H9 (cell line): ENCODE measurements around the gene UBAC1. TPM values are rescaled to one million over a fixed set of nuclear protein-coding genes. Genes with fewer than 3 reads are reported as not detected.

ENCODE experiments used
- DNase-seq: peaks from one replicate; pipeline ENCODE4 v3.0.0-alpha.2; 2017
- H2AFZ ChIP-seq: one replicate; pipeline ENCODE4 v1.6.1; 2013; ENCODE audit warnings: mild to moderate bottlenecking, low read length, control low read depth, moderate library complexity
- H2AK5ac ChIP-seq: 2 replicates; pipeline ENCODE4 v1.6.1; 2013; ENCODE audit warnings: low read length, control low read depth, mixed read lengths; ENCODE audit not compliant: insufficient read length
- H2BK120ac ChIP-seq: one replicate; pipeline ENCODE4 v1.6.1; 2013; ENCODE audit warnings: low read depth, mild to moderate bottlenecking, low read length, control low read depth, inconsistent platforms; ENCODE audit not compliant: poor library complexity, severe bottlenecking
- H2BK12ac ChIP-seq: 2 replicates; pipeline ENCODE4 v1.6.1; 2013; ENCODE audit warnings: low read length, control low read depth, mixed read lengths, low read depth; ENCODE audit not compliant: insufficient read length
- H2BK15ac ChIP-seq: 2 replicates; pipeline ENCODE4 v1.6.1; 2013; ENCODE audit warnings: low read depth, low read length, control low read depth
- H2BK20ac ChIP-seq: one replicate; pipeline ENCODE4 v1.6.1; 2013; ENCODE audit warnings: low read depth, mild to moderate bottlenecking, low read length, control low read depth, inconsistent platforms; ENCODE audit not compliant: poor library complexity, severe bottlenecking
- H2BK5ac ChIP-seq: 2 replicates; pipeline ENCODE4 v1.6.1; 2013; ENCODE audit warnings: low read length, control low read depth, mixed read lengths; ENCODE audit not compliant: insufficient read length
- H3K14ac ChIP-seq: 2 replicates; pipeline ENCODE4 v1.6.1; 2013; ENCODE audit warnings: low read length, control low read depth; ENCODE audit not compliant: insufficient read depth
- H3K18ac ChIP-seq: 2 replicates; pipeline ENCODE4 v1.6.1; 2013; ENCODE audit warnings: low read depth, mild to moderate bottlenecking, mixed read lengths, low read length, control low read depth; ENCODE audit not compliant: insufficient read length
- H3K23ac ChIP-seq: 2 replicates; pipeline ENCODE4 v1.6.1; 2013; ENCODE audit warnings: low read length, control low read depth, mixed read lengths, low read depth; ENCODE audit not compliant: insufficient read length
- H3K23me2 ChIP-seq: 2 replicates; pipeline ENCODE4 v1.6.1; 2013; ENCODE audit warnings: low read depth, mild to moderate bottlenecking, mixed read lengths, low read length, control low read depth; ENCODE audit not compliant: insufficient read length, poor library complexity, severe bottlenecking
- H3K27ac ChIP-seq: 2 replicates; pipeline ENCODE4 v1.5.1; 2013; ENCODE audit warnings: low read length, control low read depth, mixed read lengths, low read depth; ENCODE audit not compliant: insufficient read length
- H3K27me3 ChIP-seq: 2 replicates; pipeline ENCODE4 v1.6.1; 2013; ENCODE audit warnings: low read length, control low read depth, inconsistent platforms; ENCODE audit not compliant: insufficient read depth
- H3K4ac ChIP-seq: 2 replicates; pipeline ENCODE4 v1.6.1; 2013; ENCODE audit warnings: low read depth, mild to moderate bottlenecking, control low read depth, inconsistent platforms, low read length, moderate library complexity
- H3K4me1 ChIP-seq: 2 replicates; pipeline ENCODE4 v1.6.1; 2013; ENCODE audit warnings: low read length, control low read depth, inconsistent platforms; ENCODE audit not compliant: insufficient read depth
- H3K4me2 ChIP-seq: 2 replicates; pipeline ENCODE4 v1.6.1; 2013; ENCODE audit warnings: low read length, control low read depth, mixed read lengths; ENCODE audit not compliant: insufficient read length, insufficient read depth
- H3K56ac ChIP-seq: 2 replicates; pipeline ENCODE4 v1.6.1; 2013; ENCODE audit warnings: low read depth, mild to moderate bottlenecking, mixed read lengths, low read length, control low read depth; ENCODE audit not compliant: insufficient read length
- H3K79me1 ChIP-seq: 2 replicates; pipeline ENCODE4 v1.6.1; 2013; ENCODE audit warnings: low read depth, mild to moderate bottlenecking, moderate library complexity, low read length, control low read depth, inconsistent platforms; ENCODE audit not compliant: insufficient read depth, poor library complexity, severe bottlenecking
- H3K79me2 ChIP-seq: 2 replicates; pipeline ENCODE4 v1.6.1; 2013; ENCODE audit warnings: low read length, control low read depth, inconsistent platforms; ENCODE audit not compliant: insufficient read depth
- H3K9ac ChIP-seq: 2 replicates; pipeline ENCODE4 v1.6.1; 2013; ENCODE audit warnings: low read length, control low read depth, mixed read lengths; ENCODE audit not compliant: insufficient read length; ENCODE audit errors: extremely low read depth
- H3K9me3 ChIP-seq: one replicate; pipeline ENCODE4 v1.6.1; 2013; ENCODE audit warnings: low read depth, low read length, inconsistent platforms; ENCODE audit not compliant: control insufficient read depth
- H3T11ph ChIP-seq: one replicate; pipeline ENCODE4 v1.6.1; 2013; ENCODE audit warnings: mild to moderate bottlenecking, low read length, control low read depth, inconsistent platforms
- H4K20me1 ChIP-seq: one replicate; pipeline ENCODE4 v1.6.1; 2013; ENCODE audit not compliant: control insufficient read depth, insufficient read length, insufficient read depth
- H4K5ac ChIP-seq: 2 replicates; pipeline ENCODE4 v1.6.1; 2013; ENCODE audit warnings: low read depth, mild to moderate bottlenecking, mixed read lengths, low read length, control low read depth; ENCODE audit not compliant: insufficient read length
- H4K8ac ChIP-seq: replicated peaks from 2 replicates; pipeline ENCODE4 v1.6.1; 2013; ENCODE audit warnings: low read length, control low read depth, mixed read lengths, low read depth; ENCODE audit not compliant: insufficient read length
- H4K91ac ChIP-seq: 2 replicates; pipeline ENCODE4 v1.6.1; 2013; ENCODE audit warnings: low read depth, mild to moderate bottlenecking, moderate library complexity, mixed read lengths, low read length, control low read depth; ENCODE audit not compliant: insufficient read length
- H3K27ac Mint-ChIP-seq, 3 experiments: 2 replicates in 2 of 3; 3 replicates in 1 of 3; pipeline ENCODE4 v1.8.0; 2020 to 2021; ENCODE audit warnings: mixed read lengths in 3 of 3, mild to moderate bottlenecking in 1 of 3, moderate library complexity in 1 of 3
- H3K27me3 Mint-ChIP-seq: 2 replicates; pipeline ENCODE4 v1.8.0; 2021; ENCODE audit warnings: low read depth, mild to moderate bottlenecking, moderate library complexity, mixed read lengths
- H3K36me3 Mint-ChIP-seq, 3 experiments: 2 replicates in 2 of 3; 3 replicates in 1 of 3; pipeline ENCODE4 v1.8.0; 2020 to 2021; ENCODE audit warnings: low read depth in 3 of 3, mixed read lengths in 3 of 3; ENCODE audit not compliant: insufficient read depth in 1 of 3
- H3K4me1 Mint-ChIP-seq, 2 experiments: 2 replicates each; pipeline ENCODE4 v1.8.0; 2020; ENCODE audit warnings: mixed read lengths in 2 of 2
- H3K4me3 Mint-ChIP-seq, 2 experiments: 2 replicates in 1 of 2; 3 replicates in 1 of 2; pipeline ENCODE4 v1.8.0; 2020 to 2021; ENCODE audit warnings: mild to moderate bottlenecking in 2 of 2, mixed read lengths in 2 of 2, moderate library complexity in 1 of 2
- H3K9me3 Mint-ChIP-seq, 2 experiments: 2 replicates in 1 of 2; 3 replicates in 1 of 2; pipeline ENCODE4 v1.8.0; 2020; ENCODE audit warnings: mild to moderate bottlenecking in 2 of 2, mixed read lengths in 2 of 2, moderate library complexity in 1 of 2
- CTCF ChIP-seq: fragments of 200-600 bp; sonication (generic); conservative IDR thresholded peaks from 3 replicates; pipeline ENCODE4 v1.8.0; 2021; ENCODE audit warnings: antibody characterized with exemption, mild to moderate bottlenecking
- WGBS: extraction: QIAGEN DNeasy Blood & Tissue Kit; methylation state at CpG from one replicate; pipeline ENCODE4 v1.1.7; 2013; ENCODE audit warnings: missing lambda C conversion rate, low lambda C conversion rate, mixed read lengths; ENCODE audit not compliant: insufficient read length; ENCODE audit errors: extremely low coverage; 5-methylcytosine and 5-hydroxymethylcytosine counted together
- total RNA-seq: library from RNA; stranded (reverse); gene quantifications from 2 replicates; pipeline ENCODE4 v1.2.1, GENCODE V29; 2021

UBAC1 gene
- total RNA-seq, 1 experiment from 2014 or later = 47.5 TPM

- H3K36me3 Mint-ChIP-seq = peaks cover 30 to 75% (median 70%) of the 10 kb centered on the region in 3 experiments
- no peak overlapping the region for H3K56ac ChIP-seq
- no peak overlapping the region for H3K27ac ChIP-seq
- H3K4me1 ChIP-seq = no peaks in the 10 kb centered on the region
- H3K18ac ChIP-seq = no peak overlapping the region
- H3K14ac ChIP-seq = no peak overlapping the region
- no peaks in the 10 kb centered on the region for H3K23me2 ChIP-seq
- no peaks in the 10 kb centered on the region for H3K9me3 ChIP-seq
- no peak overlapping the region for H4K8ac ChIP-seq
- no peak overlapping the region for H3T11ph ChIP-seq
- peak overlapping the region in 1 of 3 experiments; percentile 29; a peak in 1 of 7 replicates for H3K27ac Mint-ChIP-seq
- H2BK12ac ChIP-seq = no peak overlapping the region
- H2BK5ac ChIP-seq = no peak overlapping the region
- H2AFZ ChIP-seq = no peak overlapping the region
- 0 out of 2 replicates have a peak, but pooled peaks cover 1% of the 10 kb centered on the region for H3K79me2 ChIP-seq
- no peak overlapping the region for H2BK20ac ChIP-seq
- no peak overlapping the region for H3K4ac ChIP-seq
- no peak for TF ChIP-seq CTCF
- no peak overlapping the region for H4K5ac ChIP-seq
- no peak overlapping the region for H3K23ac ChIP-seq
- no peak overlapping the region for H2BK15ac ChIP-seq
- H2AK5ac ChIP-seq = no peak overlapping the region
- no peak overlapping the region for H3K9ac ChIP-seq
- no peaks in the 10 kb centered on the region for H3K79me1 ChIP-seq
- H4K91ac ChIP-seq = no peak overlapping the region
- no peak for DNase-seq
- H2BK120ac ChIP-seq = no peak overlapping the region
- H3K4me2 ChIP-seq = no peak overlapping the region
- H3K4me1 Mint-ChIP-seq = no peaks in the 10 kb centered on the region
- H3K9me3 Mint-ChIP-seq = no peaks in the 10 kb centered on the region
- H3K27me3 Mint-ChIP-seq = no peaks in the 10 kb centered on the region
- H3K4me3 Mint-ChIP-seq = no peak overlapping the region
- WGBS = no CpG with 5 or more reads among the region's 14 CpGs
- H4K20me1 ChIP-seq = no peaks in the 10 kb centered on the region
- no peaks in the 10 kb centered on the region for H3K27me3 ChIP-seq
Observed at GRCh38 chr9:135946392-135946994, 14.7 kb downstream of the UBAC1 start.
